HG03432 (cell line): ENCODE measurements around the gene ERVFRD-1.

Experiments used
- ATAC-seq: cut with Tn5 transposase; IDR thresholded peaks from one replicate; pipeline ENCODE4 v1.9.1; 2021; ENCODE audit warnings: mild to moderate bottlenecking, moderate library complexity; ENCODE audit not compliant: unreplicated experiment

Gene ERVFRD-1

GRCh38 chr6:11129908-11130565, 18.5 kb upstream of the ERVFRD-1 start:
- peak; percentile 76 for ATAC-seq

- ATAC-seq, result no peak
Measured at GRCh38 chr6:11128608-11129007, 17.1 kb upstream of the ERVFRD-1 start.

GRCh38 chr6:11126876-11127275, 15.4 kb upstream of the ERVFRD-1 start:
- ATAC-seq, result no peak

- ATAC-seq, result no peak
Measured at GRCh38 chr6:11123978-11124377, 12.5 kb upstream of the ERVFRD-1 start.

GRCh38 chr6:11122380-11122779, 10.9 kb upstream of the ERVFRD-1 start:
- ATAC-seq, result no peak

- ATAC-seq, result no peak
Measured at GRCh38 chr6:11121851-11122250, 10.3 kb upstream of the ERVFRD-1 start.

GRCh38 chr6:11120271-11121005, 8.9 kb upstream of the ERVFRD-1 start:
- no peak for ATAC-seq

- ATAC-seq, result peak; percentile 71
Measured at GRCh38 chr6:11115808-11116536, 4.4 kb upstream of the ERVFRD-1 start.

- ATAC-seq, result no peak
Measured at GRCh38 chr6:11113038-11113437, 1.5 kb upstream of the ERVFRD-1 start.

GRCh38 chr6:11111769-11112437, 378 bp upstream of the ERVFRD-1 start:
- no peak for ATAC-seq

- no peak for ATAC-seq
Measured at GRCh38 chr6:11108726-11109125, 2.8 kb downstream of the ERVFRD-1 start.

GRCh38 chr6:11103065-11103464, 8.5 kb downstream of the ERVFRD-1 start:
- no peak for ATAC-seq

- ATAC-seq, result no peak
Measured at GRCh38 chr6:11101417-11101816, 10.1 kb downstream of the ERVFRD-1 start.

GRCh38 chr6:11098004-11098403, 13.5 kb downstream of the ERVFRD-1 start:
- ATAC-seq, result no peak

GRCh38 chr6:11097476-11097875, 14.0 kb downstream of the ERVFRD-1 start:
- ATAC-seq, result no peak

GRCh38 chr6:11096109-11096508, 15.4 kb downstream of the ERVFRD-1 start:
- no peak for ATAC-seq

GRCh38 chr6:11094941-11095340, 16.6 kb downstream of the ERVFRD-1 start:
- ATAC-seq, result no peak

- ATAC-seq, result peak; percentile 33
Measured at GRCh38 chr6:11094411-11094851, 17.1 kb downstream of the ERVFRD-1 start.

GRCh38 chr6:11093626-11094410, 17.7 kb downstream of the ERVFRD-1 start, which contains the start of gene SMIM13:
Gene SMIM13, plus strand, starts transcription at chr6:11093834. Its CDS starts 480 bp downstream, at chr6:11094314.
- ATAC-seq, result peak; percentile 91

GRCh38 chr6:11093376-11093625, 18.2 kb downstream of the ERVFRD-1 start:
- ATAC-seq, result peak; percentile 27
